ENCODE results near the gene SCAMP4. TPM values are rescaled to one million over a fixed set of nuclear protein-coding genes. Genes with fewer than 3 reads are reported as not detected.

SCAMP4 gene
- total RNA-seq, 6 donors from 2014 or later, result 52.0 to 117 (median 75.3) TPM

- Histone ChIP-seq H3K9me3 (no peaks in the 10 kb centered on the region), H3K27me3 (no peaks in the 10 kb centered on the region), H3K4me1 (peaks cover 5 to 11% (median 10%) of the 10 kb centered on the region in 4 donors), H3K36me3 (no peaks in the 10 kb centered on the region), H3K27ac (no peak overlapping the region), H3K4me3 (no peak overlapping the region)
- TF ChIP-seq CTCF (IDR thresholded peaks at IDR 0.05) (no peak), POLR2AphosphoS5 (IDR thresholded peaks at IDR 0.05) (no peak), POLR2A (IDR thresholded peaks at IDR 0.05) (no peak), EP300 (IDR thresholded peaks at IDR 0.05) (no peak)
- DNase-seq (peak in 1 of 2 donors; percentile 81), ATAC-seq (ENCODE audit: low FRiP score in 2 of 2) (no peak)
- 87 to 92% methylated on average over 18 to 21 of the region's 24 CpGs for WGBS, 2 donors
Observed at GRCh38 chr19:1936916-1937610, 31.9 kb downstream of the SCAMP4 start.

DNA sequence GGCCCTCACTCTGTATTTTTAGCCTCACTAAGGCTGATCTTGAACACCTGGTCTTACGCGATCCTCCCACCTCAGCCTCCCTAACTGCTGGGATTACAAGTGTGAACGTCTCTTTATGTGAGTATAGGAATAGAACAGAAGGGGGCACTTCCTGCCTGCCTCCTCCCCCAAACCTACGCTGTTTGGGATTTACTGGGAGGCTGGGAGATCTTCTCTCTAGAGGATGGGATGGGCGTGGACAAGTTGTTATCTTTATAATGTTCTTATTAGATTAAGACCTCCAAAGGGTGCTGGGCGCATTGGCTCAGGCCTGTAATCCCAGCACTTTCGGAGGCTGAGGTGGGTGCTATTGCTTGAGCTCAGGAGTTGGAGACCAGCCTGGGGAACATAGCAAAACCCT lies 32.9 kb downstream of the SCAMP4 start:
- TF ChIP-seq POLR2A (IDR thresholded peaks at IDR 0.05), result no peak
- no peak for TF ChIP-seq EP300 (IDR thresholded peaks at IDR 0.05)
- TF ChIP-seq POLR2AphosphoS5 (IDR thresholded peaks at IDR 0.05), result no peak
- no peak for TF ChIP-seq CTCF (IDR thresholded peaks at IDR 0.05)
- H3K9me3 ChIP-seq, result no peaks in the 10 kb centered on the region

DNA sequence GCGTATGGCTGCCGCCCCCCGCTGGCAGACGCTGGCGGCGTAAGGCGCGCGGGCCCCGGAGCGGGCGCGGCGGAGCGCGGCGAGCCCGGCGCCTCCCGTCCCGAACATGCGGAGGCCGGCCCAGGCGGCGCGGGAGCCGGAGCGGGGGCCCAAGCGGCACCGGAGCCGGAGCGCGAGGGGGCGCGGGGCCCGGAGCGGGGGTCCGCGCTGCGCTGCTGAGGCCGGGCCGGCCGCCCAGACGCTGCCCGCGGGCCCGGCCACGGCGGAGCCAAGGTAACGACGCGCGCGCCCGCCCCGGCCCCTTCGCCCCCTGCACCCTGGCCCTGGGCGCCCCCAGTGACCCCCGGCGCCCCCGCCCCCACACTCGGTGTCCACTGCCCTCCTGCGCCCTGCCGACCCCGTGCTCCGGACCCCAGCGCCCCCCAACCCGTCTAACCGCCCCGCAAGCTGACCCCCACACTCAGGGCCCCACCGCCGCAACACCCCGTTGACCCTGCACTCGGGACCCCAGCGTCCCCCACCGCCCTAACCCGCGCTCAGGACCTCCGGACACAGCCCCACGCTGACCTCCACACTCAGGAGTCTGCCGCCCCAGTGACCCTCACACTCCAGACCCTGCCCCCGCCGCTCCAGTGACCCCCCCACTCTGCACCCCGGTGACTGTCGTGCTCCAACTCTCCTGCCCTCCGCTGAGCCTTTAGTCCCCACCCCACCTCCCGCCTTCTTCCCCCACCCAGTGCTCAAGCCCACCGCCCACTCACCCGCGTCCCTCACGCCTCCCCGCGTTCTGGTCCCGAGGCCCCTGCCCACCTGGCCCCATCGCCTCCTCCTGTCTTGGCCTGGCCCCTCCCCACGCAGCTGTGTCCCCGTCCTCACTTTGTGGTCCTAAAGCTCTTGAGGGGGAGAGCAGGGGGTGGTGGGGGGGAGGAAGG lies 36.2 kb downstream of the SCAMP4 start, which contains the start of gene CSNK1G2:
Gene CSNK1G2 (plus strand): TSS at position 27 of the 932 bp plus-strand sequence. CDS start 28,601 bp downstream, outside the sequence.
- H3K4me1 ChIP-seq, result peaks cover 32 to 50% (median 36%) of the 10 kb centered on the region in 4 donors
- 0 to 2% methylated on average over 8 to 63 of the region's 97 CpGs for WGBS, 2 donors
- peak within 1 kb of the TSS; percentile 75 to 90 (median 83) for H3K4me3 ChIP-seq
- ATAC-seq (ENCODE audit: low FRiP score in 2 of 2), result no peak
- H3K9me3 ChIP-seq, result no peaks in the 10 kb centered on the region
- TF ChIP-seq POLR2AphosphoS5 (IDR thresholded peaks at IDR 0.05), result no peak
- peak in 4 of 6 experiments; percentile 28 to 80 (median 72) for TF ChIP-seq CTCF (IDR thresholded peaks at IDR 0.05)
- no peaks in the 10 kb centered on the region for H3K27me3 ChIP-seq
- no peaks in the 10 kb centered on the region for H3K36me3 ChIP-seq
- H3K27ac ChIP-seq, result peak within 1 kb of the TSS; percentile 94 to 100 (median 96)
- DNase-seq, result no peak

More for the DNA sequence above, 32.9 kb downstream of the SCAMP4 start:
- WGBS, 2 donors, result 83 to 85% methylated on average over 7 of the region's 7 CpGs
- no peak for ATAC-seq (ENCODE audit: low FRiP score in 2 of 2)
- no peak overlapping the region for H3K27ac ChIP-seq
- no peaks in the 10 kb centered on the region for H3K27me3 ChIP-seq
- H3K4me3 ChIP-seq, result no peak overlapping the region
- no peaks in the 10 kb centered on the region for H3K36me3 ChIP-seq
- no peak for DNase-seq
- H3K4me1 ChIP-seq, result peaks cover 8 to 21% (median 19%) of the 10 kb centered on the region in 4 donors

DNA sequence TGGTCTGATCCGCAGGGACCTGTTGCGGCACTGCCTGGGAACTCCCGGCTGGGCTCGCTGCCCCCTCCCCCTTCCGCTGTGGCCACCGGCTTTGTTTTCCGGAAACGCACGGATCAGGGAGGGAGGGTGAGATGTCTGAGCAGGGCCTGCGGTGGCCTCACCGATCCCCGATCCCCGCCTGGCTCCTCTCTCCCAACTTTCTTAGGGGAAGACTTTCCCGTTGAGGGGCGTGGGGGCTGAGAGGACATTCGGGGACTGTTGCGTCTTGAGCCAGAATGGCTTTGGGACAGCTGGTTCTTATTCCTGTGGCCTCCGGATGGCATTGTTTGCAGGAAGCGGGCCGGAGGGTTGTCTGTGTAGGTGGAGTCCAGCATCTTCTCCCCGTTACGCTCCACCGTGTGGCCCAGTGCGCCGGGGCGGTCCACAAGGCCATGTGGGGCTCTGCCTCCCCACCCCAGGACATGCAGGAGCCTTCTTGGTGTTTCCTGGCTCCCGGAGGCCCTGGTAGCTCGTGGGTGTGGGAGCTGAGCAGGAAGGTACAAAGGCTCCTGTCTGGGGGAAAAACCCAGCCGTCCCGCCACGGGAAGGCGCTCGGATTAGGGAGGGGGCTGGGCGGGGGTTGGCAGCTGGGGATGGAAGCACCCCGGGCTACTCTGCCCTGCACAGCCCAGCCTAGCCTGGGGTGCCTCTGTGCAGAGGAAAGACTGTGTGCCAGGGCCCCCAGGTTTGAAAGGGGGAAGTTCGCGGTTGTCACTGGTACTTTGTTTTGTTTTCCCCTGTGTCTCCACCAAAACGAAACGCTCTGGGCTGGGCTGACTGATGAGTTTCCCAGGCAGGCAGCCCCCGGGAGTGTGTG lies 37.1 kb downstream of the SCAMP4 start:
- H3K4me1 ChIP-seq, result peaks cover 32 to 53% (median 36%) of the 10 kb centered on the region in 4 donors
- peak overlapping the region; percentile 91 to 100 (median 96) for H3K27ac ChIP-seq
- ATAC-seq (ENCODE audit: low FRiP score in 2 of 2), result peak; percentile 46 to 73
- no peaks in the 10 kb centered on the region for H3K9me3 ChIP-seq
- TF ChIP-seq CTCF (IDR thresholded peaks at IDR 0.05), result no peak
- peak; percentile 83 to 90 for TF ChIP-seq POLR2AphosphoS5 (IDR thresholded peaks at IDR 0.05)
- TF ChIP-seq POLR2A (IDR thresholded peaks at IDR 0.05), result peak in 3 of 4 donors; percentile 34 to 51 (median 36)
- TF ChIP-seq EP300 (IDR thresholded peaks at IDR 0.05), result peak in 1 of 4 donors; percentile 32
- H3K4me3 ChIP-seq, result peak overlapping the region; percentile 75 to 90 (median 83)
- WGBS, 2 donors, result 1 to 2% methylated on average over 21 to 39 of the region's 40 CpGs
- no peaks in the 10 kb centered on the region for H3K27me3 ChIP-seq
- H3K36me3 ChIP-seq, result peaks cover 0 to 2% (median 0%) of the 10 kb centered on the region in 4 donors
- peak; percentile 91 for DNase-seq
